ENCODE measurements around the gene FOXS1.
"Not testable (repeated sequence)": the region's sequence is repeated elsewhere in the genome, so short reads cannot be mapped to it uniquely, and the experiment has no call there.

FOXS1 gene

DNA sequence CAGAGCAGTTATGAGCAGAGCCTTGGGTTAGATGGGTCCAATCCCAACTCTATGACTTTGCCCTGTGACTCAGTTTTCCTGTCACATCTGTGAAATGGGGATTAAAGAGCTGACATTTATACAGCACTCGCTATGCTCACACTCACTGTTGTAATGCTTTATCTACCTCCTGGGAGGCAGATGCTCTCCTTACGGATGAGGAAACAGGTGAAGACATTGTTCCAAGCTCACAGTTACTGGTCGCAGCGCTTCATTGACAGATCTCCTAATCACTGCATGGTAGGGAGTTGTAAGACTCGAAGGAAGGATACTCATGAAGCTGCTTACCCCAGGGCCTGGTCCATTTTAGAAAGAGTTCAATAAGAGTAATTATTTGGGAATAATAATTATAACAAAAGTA is 29.2 kb downstream of the FOXS1 start:
- Histone ChIP-seq H3K36me3 (ENCODE audit: control insufficient read depth in 1 of 2, insufficient read depth in 2 of 2, low read depth in 1 of 2, low read length in 2 of 2) (no peaks in the 10 kb centered on the region), H3K18ac (ENCODE audit: low read depth in 1 of 2, low read length in 2 of 2) (no peak overlapping the region), H3K4ac (ENCODE audit: low read depth in 1 of 2, low read length in 2 of 2) (no peak overlapping the region), H3K14ac (ENCODE audit: low read length in 2 of 2) (no peak overlapping the region), H3K4me2 (ENCODE audit: low read length, poor library complexity, severe bottlenecking) (no peak overlapping the region), H2AFZ (ENCODE audit: low read depth, low read length) (no peak overlapping the region), H3K27ac (ENCODE audit: low read length, poor library complexity, severe bottlenecking) (no peak overlapping the region), H2BK12ac (ENCODE audit: low read length in 2 of 2) (no peak overlapping the region), H3K23ac (ENCODE audit: low read length in 2 of 2) (no peak overlapping the region), H4K8ac (ENCODE audit: low read length) (no peak overlapping the region), H3K9ac (ENCODE audit: low read length) (no peak overlapping the region), H3K27me3 (ENCODE audit: control insufficient read depth in 1 of 2, insufficient read depth in 1 of 2, low read length in 2 of 2) (peaks cover 0 to 28% of the 10 kb centered on the region in 2 experiments), H3K79me1 (replicated peaks; ENCODE audit: low read length, poor library complexity, severe bottlenecking) (no peaks in the 10 kb centered on the region), H3K4me3 (ENCODE audit: insufficient read depth in 1 of 2, low read depth in 1 of 2, low read length in 2 of 2) (no peak overlapping the region), H3K4me1 (ENCODE audit: control insufficient read depth, insufficient read depth, low read depth, low read length) (peaks cover 24% of the 10 kb centered on the region), H3K9me3 (ENCODE audit: control insufficient read depth, low read length) (no peaks in the 10 kb centered on the region), H4K91ac (ENCODE audit: low read length) (no peak overlapping the region), H2BK5ac (ENCODE audit: low read depth, low read length, poor library complexity, severe bottlenecking) (no peak overlapping the region), H2BK120ac (ENCODE audit: low read depth, low read length) (no peak overlapping the region), H2AK5ac (ENCODE audit: low read length, severe bottlenecking) (no peak overlapping the region), H2BK15ac (ENCODE audit: low read depth, poor library complexity, severe bottlenecking) (no peak overlapping the region)
- no peak for DNase-seq
- WGBS: over 99% methylated on average over 4 of the region's 5 CpGs

- Histone ChIP-seq H3K79me1 (replicated peaks; ENCODE audit: low read length, poor library complexity, severe bottlenecking) (no peaks in the 10 kb centered on the region), H3K27ac (ENCODE audit: low read length, poor library complexity, severe bottlenecking) (no peak overlapping the region), H3K4me3 (ENCODE audit: insufficient read depth in 1 of 2, low read depth in 1 of 2, low read length in 2 of 2) (no peak overlapping the region), H3K4ac (ENCODE audit: low read depth in 1 of 2, low read length in 2 of 2) (peak overlapping the region in 1 of 2 experiments; percentile 10), H2BK15ac (ENCODE audit: low read depth, poor library complexity, severe bottlenecking) (peak overlapping the region; percentile 68), H2AK5ac (ENCODE audit: low read length, severe bottlenecking) (peak overlapping the region; percentile 44), H3K4me1 (ENCODE audit: control insufficient read depth, insufficient read depth, low read depth, low read length) (peaks cover 29% of the 10 kb centered on the region), H2AFZ (ENCODE audit: low read depth, low read length) (no peak overlapping the region), H3K23ac (ENCODE audit: low read length in 2 of 2) (no peak overlapping the region), H2BK120ac (ENCODE audit: low read depth, low read length) (no peak overlapping the region), H3K9me3 (ENCODE audit: control insufficient read depth, low read length) (no peaks in the 10 kb centered on the region), H3K9ac (ENCODE audit: low read length) (no peak overlapping the region), H3K4me2 (ENCODE audit: low read length, poor library complexity, severe bottlenecking) (no peak overlapping the region), H4K91ac (ENCODE audit: low read length) (peak overlapping the region; percentile 0), H4K8ac (ENCODE audit: low read length) (no peak overlapping the region), H3K14ac (ENCODE audit: low read length in 2 of 2) (no peak overlapping the region), H2BK12ac (ENCODE audit: low read length in 2 of 2) (no peak overlapping the region), H3K27me3 (ENCODE audit: control insufficient read depth in 1 of 2, insufficient read depth in 1 of 2, low read length in 2 of 2) (peaks cover 0 to 27% of the 10 kb centered on the region in 2 experiments), H2BK5ac (ENCODE audit: low read depth, low read length, poor library complexity, severe bottlenecking) (no peak overlapping the region), H3K18ac (ENCODE audit: low read depth in 1 of 2, low read length in 2 of 2) (no peak overlapping the region), H3K36me3 (ENCODE audit: control insufficient read depth in 1 of 2, insufficient read depth in 2 of 2, low read depth in 1 of 2, low read length in 2 of 2) (no peaks in the 10 kb centered on the region)
- peak; percentile 35 for DNase-seq
- 59% methylated on average over 9 of the region's 9 CpGs for WGBS
These were observed 29.8 kb downstream of the FOXS1 start for GRCh38 chr20:31815408-31816188.

DNA sequence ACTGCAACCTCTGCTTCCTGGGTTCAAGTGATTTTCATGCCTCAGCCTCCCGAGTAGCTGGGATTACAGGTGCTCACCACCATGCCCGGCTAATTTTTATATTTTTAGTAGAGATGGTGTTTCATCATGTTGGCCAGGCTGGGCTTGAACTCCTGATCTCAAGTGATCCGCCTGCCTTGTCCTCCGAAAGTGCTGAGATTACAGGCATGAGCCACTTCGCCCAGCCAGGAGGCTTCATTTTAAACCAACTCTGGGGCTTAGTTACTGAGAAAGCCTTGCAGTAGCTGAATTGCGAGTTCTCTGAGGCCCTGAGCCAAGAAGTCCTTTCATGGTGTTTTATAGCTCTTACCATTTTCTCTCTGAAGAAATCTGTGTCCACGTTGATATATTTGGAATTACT is 31.3 kb downstream of the FOXS1 start:
- Histone ChIP-seq H3K4me1 (ENCODE audit: control insufficient read depth, insufficient read depth, low read depth, low read length) (peaks cover 34% of the 10 kb centered on the region), H3K27me3 (ENCODE audit: control insufficient read depth in 1 of 2, insufficient read depth in 1 of 2, low read length in 2 of 2) (peaks cover 0 to 18% of the 10 kb centered on the region in 2 experiments)
- H3K9ac ChIP-seq (ENCODE audit: low read length); H2BK15ac ChIP-seq (ENCODE audit: low read depth, poor library complexity, severe bottlenecking); H2AK5ac ChIP-seq (ENCODE audit: low read length, severe bottlenecking); H4K8ac ChIP-seq (ENCODE audit: low read length); DNase-seq; H3K18ac ChIP-seq (ENCODE audit: low read depth in 1 of 2, low read length in 2 of 2); H3K27ac ChIP-seq (ENCODE audit: low read length, poor library complexity, severe bottlenecking); H3K4me3 ChIP-seq (ENCODE audit: insufficient read depth in 1 of 2, low read depth in 1 of 2, low read length in 2 of 2); H3K4me2 ChIP-seq (ENCODE audit: low read length, poor library complexity, severe bottlenecking); H4K91ac ChIP-seq (ENCODE audit: low read length); H2BK120ac ChIP-seq (ENCODE audit: low read depth, low read length); H2BK5ac ChIP-seq (ENCODE audit: low read depth, low read length, poor library complexity, severe bottlenecking); H3K9me3 ChIP-seq (ENCODE audit: control insufficient read depth, low read length); H2AFZ ChIP-seq (ENCODE audit: low read depth, low read length); H3K23ac ChIP-seq (ENCODE audit: low read length in 2 of 2); H3K79me1 ChIP-seq (replicated peaks; ENCODE audit: low read length, poor library complexity, severe bottlenecking); H2BK12ac ChIP-seq (ENCODE audit: low read length in 2 of 2); H3K4ac ChIP-seq (ENCODE audit: low read depth in 1 of 2, low read length in 2 of 2); H3K14ac ChIP-seq (ENCODE audit: low read length in 2 of 2); H3K36me3 ChIP-seq (ENCODE audit: control insufficient read depth in 1 of 2, insufficient read depth in 2 of 2, low read depth in 1 of 2, low read length in 2 of 2): not testable (repeated sequence)
- WGBS: 93% methylated on average over 6 of the region's 7 CpGs

GRCh38 chr20:31813611-31814010 is 31.8 kb downstream of the FOXS1 start:
- Histone ChIP-seq H3K79me1 (replicated peaks; ENCODE audit: low read length, poor library complexity, severe bottlenecking) (no peaks in the 10 kb centered on the region), H3K18ac (ENCODE audit: low read depth in 1 of 2, low read length in 2 of 2) (no peak overlapping the region), H2BK15ac (ENCODE audit: low read depth, poor library complexity, severe bottlenecking) (no peak overlapping the region), H3K4me1 (ENCODE audit: control insufficient read depth, insufficient read depth, low read depth, low read length) (peaks cover 34% of the 10 kb centered on the region), H2BK12ac (ENCODE audit: low read length in 2 of 2) (no peak overlapping the region), H3K9me3 (ENCODE audit: control insufficient read depth, low read length) (no peaks in the 10 kb centered on the region), H3K4me2 (ENCODE audit: low read length, poor library complexity, severe bottlenecking) (no peak overlapping the region), H3K4ac (ENCODE audit: low read depth in 1 of 2, low read length in 2 of 2) (no peak overlapping the region), H2BK5ac (ENCODE audit: low read depth, low read length, poor library complexity, severe bottlenecking) (no peak overlapping the region), H3K27ac (ENCODE audit: low read length, poor library complexity, severe bottlenecking) (no peak overlapping the region), H2AK5ac (ENCODE audit: low read length, severe bottlenecking) (no peak overlapping the region), H3K23ac (ENCODE audit: low read length in 2 of 2) (no peak overlapping the region), H2AFZ (ENCODE audit: low read depth, low read length) (no peak overlapping the region), H3K36me3 (ENCODE audit: control insufficient read depth in 1 of 2, insufficient read depth in 2 of 2, low read depth in 1 of 2, low read length in 2 of 2) (no peaks in the 10 kb centered on the region), H3K9ac (ENCODE audit: low read length) (no peak overlapping the region), H4K8ac (ENCODE audit: low read length) (no peak overlapping the region), H3K27me3 (ENCODE audit: control insufficient read depth in 1 of 2, insufficient read depth in 1 of 2, low read length in 2 of 2) (peaks cover 0 to 18% of the 10 kb centered on the region in 2 experiments), H3K4me3 (ENCODE audit: insufficient read depth in 1 of 2, low read depth in 1 of 2, low read length in 2 of 2) (no peak overlapping the region), H4K91ac (ENCODE audit: low read length) (no peak overlapping the region), H2BK120ac (ENCODE audit: low read depth, low read length) (no peak overlapping the region), H3K14ac (ENCODE audit: low read length in 2 of 2) (no peak overlapping the region)
- no peak for DNase-seq
